ENCODE data around the gene KLHDC9.

DNA sequence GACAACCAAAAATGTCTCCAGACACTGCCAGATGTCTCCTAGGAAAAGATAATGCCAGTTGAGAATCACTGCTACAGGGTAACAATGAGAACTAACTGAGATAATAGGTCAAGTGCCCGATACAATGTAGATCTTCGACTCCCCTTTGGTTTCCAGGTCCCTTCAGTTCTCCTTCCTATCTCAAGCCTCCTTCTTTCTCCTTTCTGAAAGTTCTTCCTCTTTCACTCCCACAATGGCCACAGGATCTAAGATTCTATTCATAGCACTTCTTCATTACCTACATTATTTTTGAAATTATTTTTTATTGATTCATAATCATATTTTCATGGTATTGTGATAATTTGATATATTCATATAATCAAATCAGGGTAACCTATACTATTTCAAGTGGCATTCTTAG lies 13.4 kb downstream of the KLHDC9 start:
- TF ChIP-seq EZH2 (IDR thresholded peaks at IDR 0.05; ENCODE audit: low read length, missing control alignments) = no peak
- TF ChIP-seq, protein P1, sequence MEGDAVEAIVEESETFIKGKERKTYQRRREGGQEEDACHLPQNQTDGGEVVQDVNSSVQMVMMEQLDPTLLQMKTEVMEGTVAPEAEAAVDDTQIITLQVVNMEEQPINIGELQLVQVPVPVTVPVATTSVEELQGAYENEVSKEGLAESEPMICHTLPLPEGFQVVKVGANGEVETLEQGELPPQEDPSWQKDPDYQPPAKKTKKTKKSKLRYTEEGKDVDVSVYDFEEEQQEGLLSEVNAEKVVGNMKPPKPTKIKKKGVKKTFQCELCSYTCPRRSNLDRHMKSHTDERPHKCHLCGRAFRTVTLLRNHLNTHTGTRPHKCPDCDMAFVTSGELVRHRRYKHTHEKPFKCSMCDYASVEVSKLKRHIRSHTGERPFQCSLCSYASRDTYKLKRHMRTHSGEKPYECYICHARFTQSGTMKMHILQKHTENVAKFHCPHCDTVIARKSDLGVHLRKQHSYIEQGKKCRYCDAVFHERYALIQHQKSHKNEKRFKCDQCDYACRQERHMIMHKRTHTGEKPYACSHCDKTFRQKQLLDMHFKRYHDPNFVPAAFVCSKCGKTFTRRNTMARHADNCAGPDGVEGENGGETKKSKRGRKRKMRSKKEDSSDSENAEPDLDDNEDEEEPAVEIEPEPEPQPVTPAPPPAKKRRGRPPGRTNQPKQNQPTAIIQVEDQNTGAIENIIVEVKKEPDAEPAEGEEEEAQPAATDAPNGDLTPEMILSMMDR (conservative IDR thresholded peaks at IDR 0.05 in 1 of 2, IDR thresholded peaks at IDR 0.05 in 1 of 2; ENCODE audit: low read depth in 1 of 2, low read length in 2 of 2) = no peak

Data from fibroblast of lung (primary cell).